HG02981 (cell line): ENCODE data around the gene ATG9B.
A peak's percentile ranks its signal among the peaks of the same experiment; 100 is the strongest.
"Not testable (repeated sequence)": the region's sequence is repeated elsewhere in the genome, so short reads cannot be mapped to it uniquely, and the experiment has no call there.

Experiments used
- ATAC-seq: cut with Tn5 transposase; IDR thresholded peaks from one replicate; pipeline ENCODE4 v1.9.1; 2021; ENCODE audit warnings: mild to moderate bottlenecking, moderate library complexity; ENCODE audit not compliant: unreplicated experiment

Gene ATG9B

DNA sequence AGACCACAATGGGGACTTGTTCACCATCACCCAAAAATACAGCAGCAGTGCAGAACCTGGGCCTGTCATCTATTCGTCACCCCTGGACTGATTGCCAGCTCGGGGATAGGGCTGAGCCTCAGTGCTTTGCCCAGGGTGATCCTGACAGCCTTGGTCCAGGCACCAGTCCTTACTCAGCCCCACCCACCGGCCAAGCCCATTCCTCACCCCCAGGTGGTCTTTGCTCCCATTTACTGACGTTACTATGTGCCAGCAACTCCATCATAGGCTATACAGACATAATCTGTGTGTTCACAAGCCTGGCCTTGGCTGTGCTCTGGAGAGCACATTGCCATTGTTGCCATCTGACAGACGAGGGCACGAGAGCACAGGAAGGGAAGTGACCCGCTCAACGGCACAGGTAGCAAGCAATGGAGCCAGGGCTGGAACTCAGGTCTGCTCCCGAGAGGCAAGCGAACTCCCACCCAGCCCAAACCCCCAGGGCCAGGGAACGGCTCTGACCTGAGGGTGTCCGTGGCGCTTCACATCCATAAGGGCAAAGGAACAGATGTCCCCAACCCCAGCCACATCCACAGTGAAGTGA lies 6.8 kb downstream of the ATG9B start:
- ATAC-seq, result no peak

GRCh38 chr7:151016942-151017341 lies 7.4 kb downstream of the ATG9B start:
- ATAC-seq, result no peak

DNA sequence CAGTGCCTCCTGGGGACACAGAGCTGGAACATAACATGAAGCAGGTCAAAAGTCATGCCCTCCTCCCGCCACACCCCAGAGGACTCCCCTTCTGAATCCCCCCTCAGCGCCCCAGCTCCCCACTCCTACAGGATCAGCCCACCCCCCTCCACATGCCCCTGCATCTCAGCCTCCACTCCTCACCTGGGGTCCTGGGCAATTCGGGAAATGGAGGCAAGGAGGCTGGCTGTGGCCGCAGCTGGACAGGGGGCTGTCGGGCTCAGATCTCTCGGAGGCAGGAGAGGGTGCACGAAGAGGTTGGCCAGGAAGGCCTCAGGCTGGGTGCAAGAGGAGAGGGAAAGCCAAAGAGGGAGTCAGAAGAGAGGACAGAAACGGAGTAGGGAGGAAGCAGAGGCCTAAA lies 7.8 kb downstream of the ATG9B start:
- ATAC-seq, result no peak

DNA sequence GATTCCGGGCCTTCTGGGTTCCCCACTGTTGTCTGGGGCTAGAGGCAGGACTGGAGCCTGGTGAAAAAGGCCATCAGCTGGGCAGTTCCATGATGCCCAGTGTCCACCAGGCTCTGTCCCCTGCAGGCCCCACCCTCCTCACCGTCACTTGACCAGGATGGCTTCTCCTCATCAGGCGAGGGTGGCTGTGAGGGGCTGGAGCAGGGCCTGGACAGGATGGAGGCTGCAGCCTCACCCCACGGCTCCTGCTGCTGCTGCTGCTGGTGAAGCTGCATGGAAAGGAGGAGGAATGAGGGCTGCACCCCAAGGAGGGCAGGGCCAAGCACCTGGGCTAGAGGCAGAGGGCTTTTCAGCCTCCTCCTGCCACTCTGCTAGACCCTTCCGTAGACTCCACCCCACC lies 8.3 kb downstream of the ATG9B start:
- ATAC-seq, result no peak

- ATAC-seq, result no peak
Observed at GRCh38 chr7:151014950-151015349, 9.3 kb downstream of the ATG9B start.

GRCh38 chr7:151013733-151014497 lies 10.4 kb downstream of the ATG9B start:
- ATAC-seq, result no peak

DNA sequence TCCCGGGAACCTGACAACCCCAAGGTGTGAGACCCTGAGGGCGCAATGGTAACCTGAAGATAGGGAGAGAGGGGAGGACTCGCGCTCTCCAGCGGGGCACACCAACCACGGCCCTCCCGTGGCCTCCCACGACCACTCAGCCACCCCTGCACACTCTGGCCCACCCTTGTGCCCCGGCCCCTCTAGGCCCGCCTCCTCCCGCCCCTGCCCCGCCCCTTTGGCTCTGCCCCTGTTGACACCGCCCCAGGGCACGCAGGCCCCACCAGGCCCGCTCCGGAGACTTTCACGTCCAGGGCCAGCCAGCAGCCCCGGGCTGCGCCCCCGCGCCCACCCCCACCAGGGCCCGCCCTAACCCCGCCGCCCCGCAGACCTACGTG lies 10.9 kb downstream of the ATG9B start:
- no peak for ATAC-seq

- no peak for ATAC-seq
Observed at GRCh38 chr7:151012911-151013347, 11.4 kb downstream of the ATG9B start.

GRCh38 chr7:151012031-151012692 lies 12.1 kb downstream of the ATG9B start:
- no peak for ATAC-seq

DNA sequence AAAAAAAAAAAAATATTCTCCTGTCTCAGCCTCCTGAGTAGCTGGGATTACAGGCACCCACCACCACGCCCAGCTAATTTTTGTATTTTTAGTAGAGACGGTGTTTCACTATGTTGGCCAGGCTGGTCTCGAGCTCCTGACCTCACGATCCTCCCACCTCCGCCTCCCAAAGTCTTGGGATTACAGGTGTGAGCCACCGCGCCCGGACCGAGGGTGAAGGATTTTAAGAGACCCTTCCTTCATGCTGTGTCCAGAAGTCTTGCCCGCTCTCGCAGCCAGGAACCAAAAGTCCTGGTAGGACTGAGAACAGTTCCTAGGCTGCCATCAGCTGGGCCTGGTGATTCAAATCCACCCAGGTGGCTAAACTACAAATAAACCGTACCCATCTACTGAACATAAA lies 12.7 kb downstream of the ATG9B start:
- not testable (repeated sequence) for ATAC-seq

GRCh38 chr7:151011097-151011409 lies 13.2 kb downstream of the ATG9B start:
- no peak for ATAC-seq

DNA sequence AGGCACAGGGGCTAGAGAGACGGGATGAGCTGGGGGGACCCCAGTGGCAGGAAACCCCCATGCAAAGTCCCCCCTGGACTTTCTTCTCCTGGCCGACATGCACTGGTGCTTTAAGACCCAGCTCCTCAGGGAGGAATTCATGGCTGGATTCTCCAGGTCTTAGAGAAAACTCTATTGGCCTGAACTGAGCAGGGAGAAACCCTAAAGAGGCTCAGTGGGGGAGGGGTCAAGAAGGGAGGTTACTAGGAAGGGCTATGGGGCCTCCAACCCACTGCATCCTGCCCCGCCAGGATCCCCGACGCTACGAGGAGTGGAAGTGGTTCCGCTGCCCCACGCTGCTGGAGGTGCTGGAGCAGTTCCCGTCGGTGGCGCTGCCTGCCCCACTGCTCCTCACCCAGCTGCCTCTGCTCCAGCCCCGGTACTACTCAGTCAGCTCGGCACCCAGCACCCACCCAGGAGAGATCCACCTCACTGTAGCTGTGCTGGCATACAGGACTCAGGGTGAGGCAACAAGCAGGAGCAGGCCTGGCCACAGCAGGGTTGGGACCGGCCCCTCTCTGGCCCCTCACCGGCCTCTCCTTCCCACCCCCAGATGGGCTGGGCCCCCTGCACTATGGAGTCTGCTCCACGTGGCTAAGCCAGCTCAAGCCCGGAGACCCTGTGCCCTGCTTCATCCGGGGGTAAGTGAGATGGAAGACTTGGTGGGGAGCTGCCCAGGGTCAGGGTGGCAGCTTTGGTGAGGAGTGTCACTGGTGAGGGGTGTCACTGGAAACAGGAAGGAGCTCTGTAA lies 13.8 kb downstream of the ATG9B start:
- ATAC-seq, result no peak

DNA sequence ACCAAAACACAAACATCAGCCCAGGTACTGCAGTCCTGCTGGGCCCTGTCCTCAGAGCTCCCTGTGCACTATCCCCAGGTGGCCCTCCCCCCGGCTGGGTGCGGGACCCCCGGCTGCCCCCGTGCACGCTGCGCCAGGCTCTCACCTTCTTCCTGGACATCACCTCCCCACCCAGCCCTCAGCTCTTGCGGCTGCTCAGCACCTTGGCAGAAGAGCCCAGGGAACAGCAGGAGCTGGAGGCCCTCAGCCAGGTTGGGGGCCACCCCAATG lies 14.3 kb downstream of the ATG9B start:
- ATAC-seq, result no peak

- ATAC-seq, result no peak
Observed at GRCh38 chr7:151009327-151010036, 14.8 kb downstream of the ATG9B start.

- peak; percentile 76 for ATAC-seq
Observed at GRCh38 chr7:151008511-151009323, 15.6 kb downstream of the ATG9B start.

GRCh38 chr7:151008143-151008510 lies 16.2 kb downstream of the ATG9B start:
- no peak for ATAC-seq

DNA sequence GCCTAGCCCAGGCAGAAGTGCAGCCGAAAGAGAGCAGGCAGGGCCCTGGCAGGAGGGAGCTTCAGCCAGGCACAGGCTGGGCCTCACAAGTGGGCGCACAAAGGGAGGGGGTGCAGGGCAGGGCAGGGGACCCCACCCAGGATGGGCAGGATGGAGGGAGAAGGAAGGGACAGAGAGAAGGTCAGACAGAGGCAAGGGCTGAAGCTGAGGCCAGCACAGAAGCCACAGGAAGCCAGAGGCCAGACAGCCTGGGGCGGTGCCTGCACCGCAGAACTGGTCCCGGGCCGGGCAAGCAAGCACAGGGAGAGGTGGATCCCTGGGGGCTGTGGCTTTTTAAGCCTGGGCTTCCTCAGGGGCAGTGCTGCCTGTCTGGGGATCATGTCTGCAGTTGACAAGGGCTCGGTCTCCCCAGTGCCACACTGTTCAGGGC lies 16.8 kb downstream of the ATG9B start:
- ATAC-seq, result no peak

- ATAC-seq, result no peak
Observed at GRCh38 chr7:151006590-151007300, 17.5 kb downstream of the ATG9B start.

DNA sequence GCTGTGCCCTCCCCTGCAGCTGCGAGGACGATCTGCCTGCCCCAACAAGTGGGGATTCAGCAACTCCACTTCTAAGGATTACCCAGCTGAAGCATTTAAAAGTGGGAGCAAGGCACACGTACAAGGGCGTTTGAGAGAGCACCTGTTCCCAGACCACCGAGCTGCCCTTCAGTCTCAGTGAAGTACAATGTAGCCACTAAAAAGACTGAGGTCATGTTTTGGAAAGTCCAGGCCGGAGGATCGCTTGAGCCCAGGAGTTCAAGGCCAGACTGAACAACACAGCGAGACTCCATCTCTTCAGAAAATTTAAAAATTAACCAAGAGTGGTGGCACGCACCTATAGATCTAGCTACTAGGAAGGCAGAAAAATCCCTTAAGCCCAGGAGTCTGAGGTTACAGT lies 18.7 kb downstream of the ATG9B start:
- ATAC-seq, result no peak

DNA sequence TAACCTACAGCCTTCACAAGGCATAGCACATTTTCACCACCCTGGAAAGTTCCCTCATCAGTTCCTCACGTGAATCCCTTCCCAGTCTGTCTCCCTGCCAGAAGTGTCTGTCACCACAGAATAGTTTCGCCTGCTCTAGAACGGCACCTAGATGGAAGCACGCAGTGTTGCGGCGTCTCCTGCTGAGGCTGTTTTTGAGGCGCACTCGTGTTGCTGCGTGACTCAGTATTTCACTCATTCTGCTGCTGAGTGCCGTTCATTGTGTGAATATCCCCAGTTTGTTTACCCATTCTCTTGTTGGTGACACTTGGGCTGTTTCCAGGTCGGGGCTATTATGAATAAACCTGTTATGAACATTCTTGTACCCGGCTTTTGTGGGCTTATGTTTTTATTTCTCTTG lies 20.7 kb downstream of the ATG9B start:
- ATAC-seq, result no peak
